ENCODE results near the gene MTRF1L. TPM values are rescaled to one million over a fixed set of nuclear protein-coding genes. Genes with fewer than 3 reads are reported as not detected.
"Not testable (repeated sequence)": the region's sequence is repeated elsewhere in the genome, so short reads cannot be mapped to it uniquely, and the experiment has no call there.

The MTRF1L gene
- total RNA-seq, 1 donor from 2014 or later, result 33.8 TPM

- H3K27me3 ChIP-seq (ENCODE audit: control insufficient read depth, insufficient read depth, low read length), result no peaks in the 10 kb centered on the region
- no peaks in the 10 kb centered on the region for H3K36me3 ChIP-seq (ENCODE audit: control insufficient read depth, insufficient read depth, low read length)
- no peak overlapping the region for H3K4me3 ChIP-seq (ENCODE audit: low read depth, low read length)
- no peak for TF ChIP-seq CTCF (IDR thresholded peaks at IDR 0.05; ENCODE audit: insufficient read depth, low read length, poor library complexity, severe bottlenecking)
- DNase-seq (ENCODE audit: low read depth), result no peak
Observed at GRCh38 chr6:152973916-152974315, 28.6 kb downstream of the MTRF1L start.

DNA sequence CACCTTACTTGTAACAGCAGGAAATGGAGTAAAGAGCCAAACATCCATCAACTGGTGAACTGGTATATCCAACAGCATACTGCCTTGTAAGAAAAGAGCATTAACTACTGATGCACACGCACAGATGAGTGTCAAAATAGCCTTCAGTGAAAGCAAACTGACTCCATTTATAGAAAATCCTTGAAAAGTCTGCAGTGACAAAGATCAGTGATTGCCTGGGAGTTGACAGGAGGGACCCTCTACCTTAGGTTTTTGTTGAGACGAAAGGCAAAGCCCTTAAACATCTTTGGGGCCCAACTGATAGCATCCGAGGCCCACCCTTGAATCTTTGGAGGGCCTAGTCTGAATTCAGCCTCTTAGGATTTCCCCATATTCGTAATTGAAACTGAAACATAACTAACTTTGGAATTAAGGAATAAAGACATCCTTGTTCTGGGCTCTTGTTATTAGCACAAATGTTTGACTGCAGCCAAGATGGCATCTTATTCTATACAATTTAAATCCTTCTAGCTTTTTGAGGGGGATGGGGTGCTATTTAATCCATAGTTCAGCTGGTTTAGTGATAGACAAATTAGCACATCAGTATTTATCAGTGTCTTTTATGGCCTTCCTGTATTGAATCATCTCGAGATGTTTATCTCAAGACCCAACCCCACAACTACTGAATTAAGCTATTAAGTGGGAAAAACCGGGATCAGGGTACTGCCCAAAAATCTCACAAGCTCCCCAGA lies 32.7 kb downstream of the MTRF1L start:
- Histone ChIP-seq H3K36me3 (ENCODE audit: control insufficient read depth, insufficient read depth, low read length) (no peaks in the 10 kb centered on the region), H3K4me3 (ENCODE audit: low read depth, low read length) (no peak overlapping the region), H3K27me3 (ENCODE audit: control insufficient read depth, insufficient read depth, low read length) (no peaks in the 10 kb centered on the region)
- no peak for TF ChIP-seq CTCF (IDR thresholded peaks at IDR 0.05; ENCODE audit: insufficient read depth, low read length, poor library complexity, severe bottlenecking)
- no peak for DNase-seq (ENCODE audit: low read depth)

- not testable (repeated sequence) for DNase-seq (ENCODE audit: low read depth); H3K27me3 ChIP-seq (ENCODE audit: control insufficient read depth, insufficient read depth, low read length); H3K36me3 ChIP-seq (ENCODE audit: control insufficient read depth, insufficient read depth, low read length); H3K4me3 ChIP-seq (ENCODE audit: low read depth, low read length)
Observed at GRCh38 chr6:152966168-152966894, 36.2 kb downstream of the MTRF1L start.

- Histone ChIP-seq H3K4me3 (ENCODE audit: low read depth, low read length) (no peak overlapping the region), H3K36me3 (ENCODE audit: control insufficient read depth, insufficient read depth, low read length) (no peaks in the 10 kb centered on the region), H3K27me3 (ENCODE audit: control insufficient read depth, insufficient read depth, low read length) (no peaks in the 10 kb centered on the region)
- no peak for DNase-seq (ENCODE audit: low read depth)
- no peak for TF ChIP-seq CTCF (IDR thresholded peaks at IDR 0.05; ENCODE audit: insufficient read depth, low read length, poor library complexity, severe bottlenecking)
Observed at GRCh38 chr6:152959333-152959732, 43.2 kb downstream of the MTRF1L start.

DNA sequence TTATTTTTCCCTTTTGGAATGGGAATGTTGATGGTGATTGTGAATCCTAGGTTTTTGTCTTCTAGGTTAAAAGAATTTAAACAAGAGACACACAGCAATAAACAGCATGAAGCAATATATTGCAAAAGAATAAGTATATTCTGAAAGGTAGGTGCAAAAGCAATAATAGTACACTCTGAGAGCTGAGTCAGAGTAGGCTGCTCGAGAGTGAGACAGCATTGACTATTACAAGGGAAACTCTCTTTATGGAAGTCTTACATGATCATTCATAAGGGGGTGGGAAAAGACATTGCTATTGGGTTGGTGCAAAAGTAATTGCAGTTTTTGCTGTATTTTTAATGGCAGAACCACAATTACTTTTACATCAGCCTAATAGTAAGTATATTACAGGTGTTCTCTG lies 44.7 kb downstream of the MTRF1L start:
- DNase-seq (ENCODE audit: low read depth), result no peak
- Histone ChIP-seq H3K27me3 (ENCODE audit: control insufficient read depth, insufficient read depth, low read length) (no peaks in the 10 kb centered on the region), H3K36me3 (ENCODE audit: control insufficient read depth, insufficient read depth, low read length) (no peaks in the 10 kb centered on the region), H3K4me3 (ENCODE audit: low read depth, low read length) (no peak overlapping the region)
- no peak for TF ChIP-seq CTCF (IDR thresholded peaks at IDR 0.05; ENCODE audit: insufficient read depth, low read length, poor library complexity, severe bottlenecking)

- H3K27me3 ChIP-seq (ENCODE audit: control insufficient read depth, insufficient read depth, low read length), result no peaks in the 10 kb centered on the region
- no peaks in the 10 kb centered on the region for H3K36me3 ChIP-seq (ENCODE audit: control insufficient read depth, insufficient read depth, low read length)
- no peak for TF ChIP-seq CTCF (IDR thresholded peaks at IDR 0.05; ENCODE audit: insufficient read depth, low read length, poor library complexity, severe bottlenecking)
- no peak overlapping the region for H3K4me3 ChIP-seq (ENCODE audit: low read depth, low read length)
- no peak for DNase-seq (ENCODE audit: low read depth)
Observed at GRCh38 chr6:152954443-152954842, 48.1 kb downstream of the MTRF1L start.

All from kidney epithelial cell (primary cell).